ENCODE results near the gene GNG4.
"Not testable (repeated sequence)": the region's sequence is repeated elsewhere in the genome, so short reads cannot be mapped to it uniquely, and the experiment has no call there.

The GNG4 gene

GRCh38 chr1:235622936-235623779 is 26.4 kb downstream of the GNG4 start:
- TF ChIP-seq CTCF (conservative IDR thresholded peaks at IDR 0.05): no peak
- peak overlapping the region; percentile 83 for H3K27ac ChIP-seq

GRCh38 chr1:235619149-235619548 is 30.4 kb downstream of the GNG4 start:
- not testable (repeated sequence) for H3K27ac ChIP-seq

- no peak for TF ChIP-seq CTCF (conservative IDR thresholded peaks at IDR 0.05)
- H3K27ac ChIP-seq: no peak overlapping the region
Measured at GRCh38 chr1:235617808-235618207, 31.8 kb downstream of the GNG4 start.

GRCh38 chr1:235617140-235617539 is 32.4 kb downstream of the GNG4 start:
- no peak overlapping the region for H3K27ac ChIP-seq
- no peak for TF ChIP-seq CTCF (conservative IDR thresholded peaks at IDR 0.05)

- TF ChIP-seq CTCF (conservative IDR thresholded peaks at IDR 0.05): no peak
- H3K27ac ChIP-seq: no peak overlapping the region
Measured at GRCh38 chr1:235614442-235614954, 35.1 kb downstream of the GNG4 start.

- no peak overlapping the region for H3K27ac ChIP-seq
Measured at GRCh38 chr1:235613602-235614001, 36.0 kb downstream of the GNG4 start.

GRCh38 chr1:235612761-235613160 is 36.8 kb downstream of the GNG4 start:
- H3K27ac ChIP-seq: no peak overlapping the region
- TF ChIP-seq CTCF (conservative IDR thresholded peaks at IDR 0.05): no peak

More at GRCh38 chr1:235613602-235614001, 36.0 kb downstream of the GNG4 start:
- TF ChIP-seq CTCF (conservative IDR thresholded peaks at IDR 0.05): no peak

- no peak overlapping the region for H3K27ac ChIP-seq
- no peak for TF ChIP-seq CTCF (conservative IDR thresholded peaks at IDR 0.05)
Measured at GRCh38 chr1:235610157-235610556, 39.4 kb downstream of the GNG4 start.

Measured in VCaP (cell line).